GM12801 (cell line): ENCODE results near the gene SLC7A9.

Source experiments
- CTCF ChIP-seq: IDR thresholded peaks from one replicate; pipeline ENCODE4 v1.5.1; 2011; ENCODE audit warnings: control low read depth; ENCODE audit not compliant: insufficient read length; ENCODE audit errors: extremely low read depth

Gene SLC7A9

GRCh38 chr19:32875428-32875827, 5.9 kb upstream of the SLC7A9 start:
- no peak for TF ChIP-seq CTCF

- no peak for TF ChIP-seq CTCF
Observed at GRCh38 chr19:32874605-32875004, 5.0 kb upstream of the SLC7A9 start.

GRCh38 chr19:32873247-32873959, 3.8 kb upstream of the SLC7A9 start:
- no peak for TF ChIP-seq CTCF

- no peak for TF ChIP-seq CTCF
Observed at GRCh38 chr19:32872391-32872790, 2.8 kb upstream of the SLC7A9 start.

GRCh38 chr19:32870981-32871451, 1.4 kb upstream of the SLC7A9 start:
- TF ChIP-seq CTCF = no peak

- TF ChIP-seq CTCF = no peak
Observed at GRCh38 chr19:32869966-32870573, 503 bp upstream of the SLC7A9 start.

GRCh38 chr19:32868206-32868950, 1.2 kb downstream of the SLC7A9 start:
- TF ChIP-seq CTCF = no peak
